ENCODE data around the gene MPL. TPM values are rescaled to one million over a fixed set of nuclear protein-coding genes. Genes with fewer than 3 reads are reported as not detected.
A peak's percentile ranks its signal among the peaks of the same experiment; 100 is the strongest.

Gene MPL
- total RNA-seq, 6 donors from 2014 or later, result 0.24 to 6.3 (median 0.74) TPM

GRCh38 chr1:43346636-43347035, 9.0 kb downstream of the MPL start:
- Histone ChIP-seq H3K27ac (no peak overlapping the region), H3K36me3 (no peaks in the 10 kb centered on the region), H3K4me1 (peaks cover 7 to 30% (median 14%) of the 10 kb centered on the region in 4 donors), H3K4me3 (no peak overlapping the region), H3K9me3 (no peaks in the 10 kb centered on the region), H3K27me3 (no peaks in the 10 kb centered on the region)
- ATAC-seq (ENCODE audit: low FRiP score in 2 of 2) (no peak), DNase-seq (no peak)
- TF ChIP-seq POLR2A (IDR thresholded peaks at IDR 0.05) (no peak), CTCF (IDR thresholded peaks at IDR 0.05) (no peak), EP300 (IDR thresholded peaks at IDR 0.05) (no peak), POLR2AphosphoS5 (IDR thresholded peaks at IDR 0.05) (no peak)
- 97 to 100% methylated on average over 5 of the region's 5 CpGs for WGBS, 2 donors

GRCh38 chr1:43348343-43348808, 10.8 kb downstream of the MPL start:
- Histone ChIP-seq H3K9me3 (no peaks in the 10 kb centered on the region), H3K27me3 (no peaks in the 10 kb centered on the region), H3K4me3 (peak overlapping the region; percentile 10 to 51 (median 46)), H3K27ac (peak overlapping the region; percentile 87 to 93 (median 88)), H3K4me1 (peaks cover 7 to 30% (median 14%) of the 10 kb centered on the region in 4 donors), H3K36me3 (no peaks in the 10 kb centered on the region)
- peak; percentile 5 to 45 for ATAC-seq (ENCODE audit: low FRiP score in 2 of 2)
- peak in 1 of 4 donors; percentile 9 for TF ChIP-seq POLR2A (IDR thresholded peaks at IDR 0.05)
- TF ChIP-seq EP300 (IDR thresholded peaks at IDR 0.05), result no peak
- TF ChIP-seq POLR2AphosphoS5 (IDR thresholded peaks at IDR 0.05), result no peak
- WGBS, 2 donors, result 28 to 42% methylated on average over 7 to 21 of the region's 22 CpGs
- peak in 1 of 2 donors; percentile 37 for DNase-seq

GRCh38 chr1:43348809-43349593, 11.4 kb downstream of the MPL start:
- H3K27ac ChIP-seq, result peak overlapping the region; percentile 87 to 93 (median 88)
- H3K4me1 ChIP-seq, result peaks cover 7 to 28% (median 13%) of the 10 kb centered on the region in 4 donors
- DNase-seq, result peak; percentile 95 to 96
- H3K36me3 ChIP-seq, result no peaks in the 10 kb centered on the region
- no peaks in the 10 kb centered on the region for H3K27me3 ChIP-seq
- WGBS, 2 donors, result 27 to 44% methylated on average over 22 to 25 of the region's 72 CpGs
- peak; percentile 89 to 95 for ATAC-seq (ENCODE audit: low FRiP score in 2 of 2)
- peak overlapping the region; percentile 10 to 51 (median 46) for H3K4me3 ChIP-seq
- TF ChIP-seq EP300 (IDR thresholded peaks at IDR 0.05), result peak in 1 of 4 donors; percentile 7
- TF ChIP-seq CTCF (IDR thresholded peaks at IDR 0.05), result peak in 2 of 6 experiments; percentile 10 to 14
- peak; percentile 9 to 64 for TF ChIP-seq POLR2AphosphoS5 (IDR thresholded peaks at IDR 0.05)
- TF ChIP-seq POLR2A (IDR thresholded peaks at IDR 0.05), result peak in 2 of 4 donors; percentile 56 to 78
- H3K9me3 ChIP-seq, result no peaks in the 10 kb centered on the region

GRCh38 chr1:43349594-43350306, 12.1 kb downstream of the MPL start:
- no peak for ATAC-seq (ENCODE audit: low FRiP score in 2 of 2)
- 62 to 74% methylated on average over 11 of the region's 11 CpGs for WGBS, 2 donors
- H3K36me3 ChIP-seq, result no peaks in the 10 kb centered on the region
- peaks cover 3 to 20% (median 11%) of the 10 kb centered on the region in 4 donors for H3K4me1 ChIP-seq
- H3K27ac ChIP-seq, result peak overlapping the region; percentile 87 to 93 (median 88)
- TF ChIP-seq EP300 (IDR thresholded peaks at IDR 0.05) (no peak), POLR2AphosphoS5 (IDR thresholded peaks at IDR 0.05) (no peak), CTCF (IDR thresholded peaks at IDR 0.05) (no peak), POLR2A (IDR thresholded peaks at IDR 0.05) (no peak)
- H3K27me3 ChIP-seq, result no peaks in the 10 kb centered on the region
- DNase-seq, result no peak
- H3K4me3 ChIP-seq, result peak overlapping the region in 3 of 4 donors; percentile 45 to 51 (median 48)
- H3K9me3 ChIP-seq, result no peaks in the 10 kb centered on the region

GRCh38 chr1:43350976-43351375, 13.4 kb downstream of the MPL start:
- DNase-seq, result no peak
- no peak overlapping the region for H3K27ac ChIP-seq
- H3K27me3 ChIP-seq, result no peaks in the 10 kb centered on the region
- 79 to 100% methylated on average over 1 of the region's 1 CpG for WGBS, 2 donors
- TF ChIP-seq POLR2A (IDR thresholded peaks at IDR 0.05) (no peak), EP300 (IDR thresholded peaks at IDR 0.05) (no peak), CTCF (IDR thresholded peaks at IDR 0.05) (no peak), POLR2AphosphoS5 (IDR thresholded peaks at IDR 0.05) (no peak)
- H3K4me3 ChIP-seq, result no peak overlapping the region
- no peaks in the 10 kb centered on the region for H3K36me3 ChIP-seq
- no peak for ATAC-seq (ENCODE audit: low FRiP score in 2 of 2)
- no peaks in the 10 kb centered on the region for H3K9me3 ChIP-seq
- H3K4me1 ChIP-seq, result peaks cover 3 to 19% (median 7%) of the 10 kb centered on the region in 4 donors

Data from upper lobe of left lung (tissue), 6 donors.